SK-N-SH (cell line): ENCODE measurements around the gene MPHOSPH9. TPM values are rescaled to one million over a fixed set of nuclear protein-coding genes. Genes with fewer than 3 reads are reported as not detected.

ENCODE experiments used
- CTCF ChIA-PET: fragments of 300-600, 350-600 bp; formaldehyde crosslinking; extraction: SDS; loops from one replicate; lab custom pipeline; 2021; lab: Yijun Ruan, JAX
- POLR2A ChIA-PET: fragments of 350-600 bp; sonication (Branson Sonifier 250); formaldehyde crosslinking; extraction: SDS; loops from one replicate; lab custom pipeline; 2020; ENCODE audit warnings: antibody characterized with exemption, inconsistent platforms; lab: Yijun Ruan, JAX
- DNase-seq: peaks from one replicate; pipeline ENCODE4 v3.0.0; 2012
- H2AFZ ChIP-seq: fragments of 200-600 bp; sonication (generic); 2 replicates; pipeline ENCODE4 v1.8.1; 2016; ENCODE audit warnings: antibody characterized with exemption, mild to moderate bottlenecking, low read depth
- H3F3A ChIP-seq: fragments of 200-600 bp; sonication (generic); replicated peaks from 2 replicates; pipeline ENCODE3; 2016; ENCODE audit warnings: antibody characterized with exemption, mild to moderate bottlenecking; ENCODE audit not compliant: insufficient read depth
- H3K27ac ChIP-seq, 2 experiments: fragments of 200-500 bp in 1 of 2; fragments of 200-600 bp in 1 of 2; sonication (Bioruptor generic) in 1 of 2; sonication (generic), shearing (Covaris generic) in 1 of 2; 2 replicates each; pipeline versions ENCODE4 v1.5.1 to v1.6.1; 2014 to 2016; ENCODE audit warnings: low read depth in 2 of 2, inconsistent platforms in 1 of 2, low read length in 1 of 2, mild to moderate bottlenecking in 1 of 2, mixed read lengths in 1 of 2
- H3K27me3 ChIP-seq: fragments of 200-600 bp; sonication (generic), shearing (Covaris generic); 2 replicates; pipeline ENCODE4 v1.6.1; 2016; ENCODE audit warnings: mixed run types; ENCODE audit not compliant: insufficient read depth
- H3K36me3 ChIP-seq, 2 experiments: fragments of 200-500 bp in 1 of 2; fragments of 200-600 bp in 1 of 2; sonication (Bioruptor generic) in 1 of 2; sonication (generic) in 1 of 2; replicated peaks in 1 of 2; 2 replicates each; pipeline versions ENCODE3 to v1.5.1; 2014 to 2016; ENCODE audit warnings: low read length in 1 of 2, mild to moderate bottlenecking in 1 of 2; ENCODE audit not compliant: insufficient read depth in 2 of 2, control insufficient read depth in 1 of 2
- H3K4me1 ChIP-seq, 2 experiments: fragments of 200-500 bp in 1 of 2; fragments of 200-600 bp in 1 of 2; sonication (Bioruptor generic) in 1 of 2; sonication (generic), shearing (Covaris generic) in 1 of 2; 2 replicates each; pipeline versions ENCODE4 v1.5.1 to v1.6.1; 2014 to 2016; ENCODE audit warnings: low read depth in 1 of 2, low read length in 1 of 2, mixed run types in 1 of 2; ENCODE audit not compliant: insufficient read depth in 2 of 2, control insufficient read depth in 1 of 2
- H3K4me2 ChIP-seq: fragments of 200-600 bp; sonication (generic), shearing (Covaris generic); 2 replicates; pipeline ENCODE4 v1.6.1; 2017; ENCODE audit warnings: mixed run types
- H3K4me3 ChIP-seq, 2 experiments: fragments of 200-500 bp in 1 of 2; fragments of 200-600 bp in 1 of 2; sonication (Bioruptor generic) in 1 of 2; sonication (generic), shearing (Covaris generic) in 1 of 2; 2 replicates each; pipeline versions ENCODE4 v1.5.1 to v1.8.1; 2014 to 2016; ENCODE audit warnings: low read depth in 2 of 2, inconsistent platforms in 1 of 2, low read length in 1 of 2, mild to moderate bottlenecking in 1 of 2, mixed read lengths in 1 of 2, moderate library complexity in 1 of 2
- H3K79me2 ChIP-seq: fragments of 200-600 bp; sonication (generic); 2 replicates; pipeline ENCODE4 v1.8.1; 2017; ENCODE audit warnings: mild to moderate bottlenecking; ENCODE audit not compliant: insufficient read depth
- H3K9ac ChIP-seq: fragments of 200-600 bp; sonication (generic); 2 replicates; pipeline ENCODE4 v1.6.1; 2017; ENCODE audit warnings: mixed run types
- H3K9me2 ChIP-seq: fragments of 200-600 bp; sonication (generic); 2 replicates; pipeline ENCODE4 v1.6.1; 2017; ENCODE audit warnings: mixed run types
- H3K9me3 ChIP-seq: fragments of 200-600 bp; sonication (generic); 2 replicates; pipeline ENCODE4 v1.6.1; 2017; ENCODE audit warnings: mixed run types, mild to moderate bottlenecking, moderate library complexity
- H4K20me1 ChIP-seq: fragments of 200-600 bp; sonication (generic); 2 replicates; pipeline ENCODE4 v1.6.1; 2017; ENCODE audit warnings: mild to moderate bottlenecking, mixed run types; ENCODE audit not compliant: insufficient read depth
- CTCF ChIP-seq: fragments of 200-600 bp; sonication (generic); IDR thresholded peaks from 2 replicates; pipeline ENCODE4 v1.6.1; 2017; ENCODE audit warnings: antibody characterized with exemption, mild to moderate bottlenecking, moderate library complexity
- ELF1 ChIP-seq: IDR thresholded peaks from 2 replicates; pipeline ENCODE4 v1.4.0; 2012
- EP300 ChIP-seq, 2 experiments: IDR thresholded peaks; 2 replicates each; pipeline versions ENCODE4 v1.4.0 to v1.6.1; 2012; ENCODE audit warnings: borderline replicate concordance in 1 of 2, low read depth in 1 of 2, low read length in 1 of 2
- FOSL2 ChIP-seq: IDR thresholded peaks from 2 replicates; pipeline ENCODE4 v1.4.0; 2012; ENCODE audit warnings: low read depth, mild to moderate bottlenecking, moderate library complexity, borderline replicate concordance
- FOXM1 ChIP-seq: IDR thresholded peaks from 2 replicates; pipeline ENCODE4 v1.4.0; 2012; ENCODE audit warnings: low read depth, mild to moderate bottlenecking
- JUND ChIP-seq: IDR thresholded peaks from 2 replicates; pipeline ENCODE4 v1.4.0; 2012
- MAX ChIP-seq: IDR thresholded peaks from 2 replicates; pipeline ENCODE4 v1.4.0; 2012; ENCODE audit warnings: low read depth
- MEF2A ChIP-seq: IDR thresholded peaks from 2 replicates; pipeline ENCODE4 v1.4.0; 2012; ENCODE audit warnings: low read depth, borderline replicate concordance
- NFIC ChIP-seq: IDR thresholded peaks from 2 replicates; pipeline ENCODE4 v1.4.0; 2012; ENCODE audit warnings: borderline replicate concordance
- PBX3 ChIP-seq: IDR thresholded peaks from 2 replicates; pipeline ENCODE4; 2012
- POLR2AphosphoS5 ChIP-seq: IDR thresholded peaks from 2 replicates; pipeline ENCODE4 v1.6.1; 2012; ENCODE audit warnings: low read depth, low read length
- RAD21 ChIP-seq: IDR thresholded peaks from 2 replicates; pipeline ENCODE4 v1.6.1; 2012; ENCODE audit warnings: mild to moderate bottlenecking, low read length
- SIN3A ChIP-seq: IDR thresholded peaks from 2 replicates; pipeline ENCODE4 v1.6.1; 2012; ENCODE audit warnings: low read depth, mild to moderate bottlenecking, low read length, moderate library complexity, borderline replicate concordance
- SMC3 ChIP-seq: IDR thresholded peaks from 2 replicates; pipeline ENCODE4 v1.6.1; 2012; ENCODE audit warnings: low read depth, low read length, improper control_type of control experiment
- TAF1 ChIP-seq: IDR thresholded peaks from 2 replicates; pipeline ENCODE4 v1.6.1; 2012; ENCODE audit warnings: low read depth, mild to moderate bottlenecking, low read length, moderate library complexity, borderline replicate concordance
- TCF12 ChIP-seq: IDR thresholded peaks from 2 replicates; pipeline ENCODE4 v1.4.0; 2012
- WGBS: methylation state at CpG from one replicate; pipeline ENCODE4 v1.1.6; 2017; ENCODE audit warnings: low lambda C conversion rate; 5-methylcytosine and 5-hydroxymethylcytosine counted together
- polyA plus RNA-seq, 3 experiments: library from polyadenylated mRNA; depleted of rRNA; stranded (reverse); fragments of >200 nt; gene quantifications; 2 replicates each; pipeline ENCODE4 v1.2.3, GENCODE V29; 2012

The MPHOSPH9 gene
- polyA plus RNA-seq, 1 of the 3 experiments (the other 2 are of a cell fraction) = 9.0 TPM

GRCh38 chr12:123118497-123118896 lies 114.4 kb downstream of the MPHOSPH9 start (continued):
- TF ChIP-seq CTCF (no peak), NFIC (no peak), SMC3 (no peak), JUND (no peak)

GRCh38 chr12:123115409-123116121 lies 117.4 kb downstream of the MPHOSPH9 start:
- POLR2A ChIA-PET = no interaction called here
- no peaks in the 10 kb centered on the region for H3K27me3 ChIP-seq
- H2AFZ ChIP-seq = no peak overlapping the region; the same call in 1 of the 2 replicates
- 78% methylated on average over 8 of the region's 8 CpGs for WGBS
- no peaks in the 10 kb centered on the region for H3K36me3 ChIP-seq
- H3K79me2 ChIP-seq = peaks cover 5% of the 10 kb centered on the region; the same call in 1 of the 2 replicates
- H3K4me3 ChIP-seq = no peak overlapping the region; a peak in 1 of 4 replicates
- H3K27ac ChIP-seq = peak overlapping the region in 1 of 2 experiments; percentile 79; a peak in 2 of 4 replicates
- H3K4me1 ChIP-seq = peaks cover 4 to 17% of the 10 kb centered on the region in 2 experiments; a peak in 3 of 4 replicates
- TF ChIP-seq RAD21 = no peak; the same call in 1 of the 2 replicates
- TF ChIP-seq EP300 (IDR thresholded peaks at IDR 0.05; ENCODE audit: borderline replicate concordance in 1 of 2, low read depth in 1 of 2, low read length in 1 of 2) = 0 out of 4 replicates have a peak, but pooled peaks of 1 of the 2 experiments have one; percentile 25
- TF ChIP-seq JUND = peak; percentile 67
- no peak for TF ChIP-seq POLR2AphosphoS5
- peak; percentile 32; the same call in 1 of the 2 replicates for TF ChIP-seq MAX
- TF ChIP-seq FOSL2 = peak; percentile 72; the same call in 1 of the 2 replicates
- TF ChIP-seq TCF12 = peak; percentile 89
- TF ChIP-seq TAF1 = no peak
- TF ChIP-seq FOXM1 = no peak
- TF ChIP-seq MEF2A = peak; percentile 93
- peak; percentile 80 for TF ChIP-seq PBX3
- peak; percentile 17; the same call in 1 of the 2 replicates for TF ChIP-seq NFIC
- TF ChIP-seq SIN3A = peak; percentile 54; the same call in 1 of the 2 replicates
- TF ChIP-seq CTCF = 0 out of 2 replicates have a peak, but pooled peaks have one; percentile 13
- no peak for TF ChIP-seq ELF1
- TF ChIP-seq, all 33 proteins: peak for 10
- DNase-seq = no peak
- no peaks in the 10 kb centered on the region for H3K9me2 ChIP-seq
- H4K20me1 ChIP-seq = peaks cover 4% of the 10 kb centered on the region; the same call in 1 of the 2 replicates
- CTCF ChIA-PET = no interaction called here
- H3F3A ChIP-seq = no peaks in the 10 kb centered on the region
- H3K9me3 ChIP-seq = no peaks in the 10 kb centered on the region
- H3K9ac ChIP-seq = peak overlapping the region; percentile 38
- H3K4me2 ChIP-seq = peak overlapping the region; percentile 69
